ENCODE measurements around the gene ABCC10.

ABCC10 gene

GRCh38 chr6:43436577-43437282, 9.4 kb downstream of the ABCC10 start:
- Histone ChIP-seq H3K79me2 (ENCODE audit: control insufficient read depth, low read length) (no peaks in the 10 kb centered on the region), H3K9me2 (replicated peaks; ENCODE audit: control insufficient read depth, low read length) (no peaks in the 10 kb centered on the region), H3K4me1 (ENCODE audit: control insufficient read depth, low read length) (no peaks in the 10 kb centered on the region), H3K27me3 (ENCODE audit: control insufficient read depth, low read length) (no peaks in the 10 kb centered on the region), H3K36me3 (ENCODE audit: control insufficient read depth, low read length) (peaks cover 52% of the 10 kb centered on the region), H3F3A (ENCODE audit: control insufficient read depth, insufficient read depth) (no peaks in the 10 kb centered on the region), H4K20me1 (ENCODE audit: control insufficient read depth, insufficient read depth, low read depth, low read length) (no peaks in the 10 kb centered on the region), H3K4me3 (ENCODE audit: low read length) (no peak overlapping the region), H3K9me3 (ENCODE audit: control insufficient read depth, insufficient read depth, low read length) (no peaks in the 10 kb centered on the region), H3K4me2 (ENCODE audit: low read length) (no peak overlapping the region), H3K27ac (ENCODE audit: low read depth, low read length) (no peak overlapping the region)
- TF ChIP-seq CTCF (IDR thresholded peaks at IDR 0.05; ENCODE audit: low read depth, low read length, poor library complexity, severe bottlenecking) (no peak), EZH2phosphoT487 (IDR thresholded peaks at IDR 0.05; ENCODE audit: borderline replicate concordance, low read length) (no peak)

GRCh38 chr6:43437700-43438099, 10.4 kb downstream of the ABCC10 start:
- no peaks in the 10 kb centered on the region for H3F3A ChIP-seq (ENCODE audit: control insufficient read depth, insufficient read depth)
- H3K4me1 ChIP-seq (ENCODE audit: control insufficient read depth, low read length) = no peaks in the 10 kb centered on the region
- no peak overlapping the region for H3K4me3 ChIP-seq (ENCODE audit: low read length)
- H4K20me1 ChIP-seq (ENCODE audit: control insufficient read depth, insufficient read depth, low read depth, low read length) = no peaks in the 10 kb centered on the region
- no peaks in the 10 kb centered on the region for H3K79me2 ChIP-seq (ENCODE audit: control insufficient read depth, low read length)
- H3K27ac ChIP-seq (ENCODE audit: low read depth, low read length) = no peak overlapping the region
- H3K9me2 ChIP-seq (replicated peaks; ENCODE audit: control insufficient read depth, low read length) = no peaks in the 10 kb centered on the region
- H3K27me3 ChIP-seq (ENCODE audit: control insufficient read depth, low read length) = no peaks in the 10 kb centered on the region
- no peak overlapping the region for H3K4me2 ChIP-seq (ENCODE audit: low read length)
- H3K9me3 ChIP-seq (ENCODE audit: control insufficient read depth, insufficient read depth, low read length) = no peaks in the 10 kb centered on the region
- H3K36me3 ChIP-seq (ENCODE audit: control insufficient read depth, low read length) = peaks cover 45% of the 10 kb centered on the region
- TF ChIP-seq EZH2phosphoT487 (IDR thresholded peaks at IDR 0.05; ENCODE audit: borderline replicate concordance, low read length) = no peak
- no peak for TF ChIP-seq CTCF (IDR thresholded peaks at IDR 0.05; ENCODE audit: low read depth, low read length, poor library complexity, severe bottlenecking)

GRCh38 chr6:43442935-43443334, 15.6 kb downstream of the ABCC10 start:
- Histone ChIP-seq H3K27ac (ENCODE audit: low read depth, low read length) (no peak overlapping the region), H3K4me1 (ENCODE audit: control insufficient read depth, low read length) (no peaks in the 10 kb centered on the region), H4K20me1 (ENCODE audit: control insufficient read depth, insufficient read depth, low read depth, low read length) (no peaks in the 10 kb centered on the region), H3K36me3 (ENCODE audit: control insufficient read depth, low read length) (peaks cover 47% of the 10 kb centered on the region), H3K4me2 (ENCODE audit: low read length) (no peak overlapping the region), H3F3A (ENCODE audit: control insufficient read depth, insufficient read depth) (no peaks in the 10 kb centered on the region), H3K27me3 (ENCODE audit: control insufficient read depth, low read length) (no peaks in the 10 kb centered on the region), H3K9me2 (replicated peaks; ENCODE audit: control insufficient read depth, low read length) (no peaks in the 10 kb centered on the region), H3K4me3 (ENCODE audit: low read length) (no peak overlapping the region), H3K79me2 (ENCODE audit: control insufficient read depth, low read length) (no peaks in the 10 kb centered on the region), H3K9me3 (ENCODE audit: control insufficient read depth, insufficient read depth, low read length) (no peaks in the 10 kb centered on the region)
- TF ChIP-seq EZH2phosphoT487 (IDR thresholded peaks at IDR 0.05; ENCODE audit: borderline replicate concordance, low read length) (no peak), CTCF (IDR thresholded peaks at IDR 0.05; ENCODE audit: low read depth, low read length, poor library complexity, severe bottlenecking) (no peak)

Data from DOHH2 (cell line).